CD4-positive, alpha-beta T cell treated with Interleukin-12 subunit alpha and Interleukin-12 subunit beta, for 1 hour (primary cell): ENCODE measurements around the gene CXCR4.

Experiments
- DNase-seq: peaks from one replicate; pipeline ENCODE4 v3.0.0-alpha.2; 2020

CXCR4 gene

DNA sequence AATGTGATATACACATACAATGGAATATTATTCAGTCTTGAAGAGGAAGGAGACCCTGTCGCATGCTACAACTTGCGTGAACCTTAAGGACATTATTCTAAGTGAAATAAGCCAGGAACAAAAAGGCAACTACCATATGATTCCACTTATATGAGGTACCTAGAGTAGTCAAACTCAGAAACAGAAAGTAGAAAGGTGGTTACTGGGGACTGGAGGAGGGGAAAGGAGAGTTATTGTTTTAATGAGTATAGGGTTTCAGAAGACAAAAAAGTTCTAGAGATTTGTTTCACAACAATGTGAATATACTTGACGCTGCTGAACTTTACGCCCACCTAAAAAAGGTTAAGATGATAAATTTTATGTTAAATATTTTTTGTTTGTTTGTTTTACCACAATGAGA is 47.0 kb downstream of the CXCR4 start:
- DNase-seq, result no peak

DNA sequence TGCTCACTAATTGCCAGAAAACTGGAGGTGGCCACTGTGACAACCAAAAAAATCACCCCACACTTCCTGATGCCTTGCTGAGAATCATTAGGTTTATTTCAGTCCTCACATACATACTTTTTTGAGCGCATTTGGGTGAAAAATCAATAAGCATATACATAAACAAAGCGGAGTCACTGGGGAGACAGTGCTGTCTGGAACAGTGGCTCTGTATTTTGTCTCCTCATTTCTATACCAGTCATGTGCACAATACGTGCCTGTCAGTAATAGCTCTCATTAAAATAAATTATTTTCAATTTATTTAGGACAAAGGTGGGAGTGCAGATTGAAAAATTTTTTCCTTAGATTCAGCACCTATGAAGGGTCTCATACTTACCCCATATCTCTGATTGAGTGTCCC is 48.2 kb downstream of the CXCR4 start:
- DNase-seq, result no peak

DNA sequence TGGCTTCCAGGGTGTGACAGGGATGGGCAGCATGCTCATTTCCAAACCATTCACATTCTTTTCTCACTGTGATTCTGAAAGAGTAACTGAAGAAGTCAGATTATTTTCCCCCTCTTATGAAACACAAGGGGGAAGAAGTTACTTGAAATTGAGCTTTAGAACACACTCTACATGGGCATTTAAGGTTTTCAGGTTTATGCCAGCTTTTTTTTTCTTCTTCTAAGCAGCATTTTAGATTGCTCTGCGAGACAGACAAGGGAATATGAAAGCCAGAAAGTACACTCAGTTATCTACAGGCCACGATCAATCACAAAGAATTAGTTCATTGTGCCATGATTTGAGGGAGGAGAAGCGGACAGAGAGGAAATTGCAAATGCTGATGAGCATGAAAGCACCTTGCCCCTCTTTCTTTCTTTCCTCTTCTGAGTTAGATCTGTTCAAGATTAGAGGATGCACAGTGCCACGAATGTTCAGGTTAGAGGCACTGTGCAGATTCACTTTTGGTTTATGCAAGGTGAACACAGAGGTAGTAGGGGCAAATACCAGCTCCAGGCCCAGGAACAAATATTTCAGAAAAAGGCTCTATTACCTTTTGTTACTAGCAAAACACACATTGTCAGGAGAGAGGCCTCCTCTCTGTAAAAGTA is 49.2 kb downstream of the CXCR4 start:
- DNase-seq, result no peak

DNA sequence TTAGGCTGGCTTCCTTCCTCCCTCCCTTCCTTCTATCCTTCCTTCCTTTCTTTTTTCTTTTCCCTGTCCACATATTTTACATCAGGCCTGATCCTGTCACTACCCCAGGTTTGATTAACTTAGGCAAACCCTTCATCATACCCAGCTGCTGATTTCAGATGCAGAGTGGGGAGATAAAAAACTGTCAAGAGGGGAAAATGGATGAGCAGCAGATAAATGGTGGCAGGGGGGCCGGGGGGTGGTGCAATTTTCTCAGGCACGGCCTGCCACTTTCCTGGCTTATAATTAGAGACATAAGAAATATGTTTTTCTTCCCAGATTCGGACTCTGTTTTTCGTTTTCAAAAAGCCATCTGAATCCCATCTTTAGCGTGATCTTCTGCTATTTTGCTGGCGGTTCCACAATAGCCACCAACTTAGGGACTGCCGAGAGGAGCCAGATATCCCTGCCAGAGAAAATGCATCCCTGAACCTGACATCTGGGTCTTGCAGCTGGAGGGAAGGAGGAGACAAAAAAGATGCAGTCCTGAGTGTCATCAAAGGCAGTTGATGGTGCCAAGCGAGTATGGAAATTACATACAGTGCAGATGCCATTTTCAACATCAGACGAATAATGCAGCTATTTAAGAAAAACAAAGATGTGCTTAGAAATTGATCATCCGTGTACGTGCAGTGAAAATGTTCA is 49.9 kb downstream of the CXCR4 start:
- DNase-seq, result no peak

DNA sequence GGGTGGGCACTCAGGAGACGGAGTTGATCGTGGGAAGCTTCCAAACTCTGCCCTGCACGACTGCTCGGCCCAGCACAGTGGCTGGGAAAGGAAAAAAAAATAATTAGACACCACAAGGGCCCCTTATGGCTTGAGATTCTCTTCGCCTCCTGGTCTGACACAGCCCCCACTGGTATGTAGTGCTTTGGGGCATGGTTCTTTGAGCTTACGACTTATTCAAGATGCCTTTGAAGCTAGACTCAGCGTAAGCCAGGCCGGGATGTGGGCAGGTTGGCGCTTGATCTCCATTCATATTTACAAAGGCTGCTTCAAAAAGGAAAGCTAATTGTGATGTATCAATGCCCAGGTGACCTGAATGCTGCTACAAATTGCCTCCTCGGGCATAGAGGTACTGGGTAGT is 50.5 kb downstream of the CXCR4 start:
- DNase-seq, result no peak

DNA sequence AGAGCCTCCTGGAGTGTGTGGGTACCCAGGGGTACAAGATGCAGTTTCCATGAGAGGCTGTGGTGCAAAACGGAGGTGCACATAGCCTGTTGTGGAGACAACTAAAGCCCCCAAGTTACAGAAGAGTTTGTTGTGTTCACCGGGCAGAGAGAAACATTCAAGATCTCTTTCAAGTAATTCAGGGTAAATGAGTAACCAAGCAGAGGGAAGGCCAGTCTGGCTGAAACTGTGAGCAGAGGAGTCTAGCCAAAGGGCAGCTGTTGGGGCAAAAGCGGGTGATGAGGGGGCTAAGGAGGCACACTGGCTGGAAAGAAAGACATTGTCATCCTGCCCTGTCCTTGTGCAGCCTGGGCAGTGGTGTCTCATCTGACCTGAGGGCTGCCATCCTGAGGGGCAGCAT is 52.0 kb downstream of the CXCR4 start:
- DNase-seq, result no peak

DNA sequence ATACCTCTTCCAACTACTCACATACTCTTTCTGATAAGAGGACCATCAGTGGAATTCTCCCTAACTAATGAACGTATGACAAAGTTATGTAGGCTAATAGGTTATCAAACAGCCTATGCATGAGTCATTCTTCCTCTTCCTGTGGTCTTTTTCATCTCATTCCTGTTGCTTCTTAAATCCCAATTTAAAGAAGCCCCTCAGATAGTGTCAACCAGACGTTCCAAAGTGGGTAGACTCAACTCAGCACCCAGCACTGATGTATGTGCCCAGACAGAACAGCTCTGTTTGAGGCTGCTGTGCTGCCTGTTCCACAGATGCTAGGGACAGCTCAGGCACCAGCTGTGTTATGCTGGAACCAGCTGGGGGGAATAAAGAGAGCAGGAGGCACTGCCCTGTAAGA is 52.6 kb downstream of the CXCR4 start:
- DNase-seq, result no peak
